HG03354 (cell line): ENCODE measurements around the gene AIF1.
A peak's percentile ranks its signal among the peaks of the same experiment; 100 is the strongest.

Experiments
- ATAC-seq: cut with Tn5 transposase; IDR thresholded peaks from one replicate; pipeline ENCODE4 v1.9.1; 2021; ENCODE audit warnings: mild to moderate bottlenecking; ENCODE audit not compliant: unreplicated experiment, poor library complexity, severe bottlenecking

AIF1 gene

GRCh38 chr6:31661262-31662123 lies 46.5 kb downstream of the AIF1 start:
- ATAC-seq = no peak

- no peak for ATAC-seq
Measured at GRCh38 chr6:31662124-31662723, 47.2 kb downstream of the AIF1 start.

GRCh38 chr6:31663126-31663960 lies 48.3 kb downstream of the AIF1 start:
- ATAC-seq = no peak

- no peak for ATAC-seq
Measured at GRCh38 chr6:31663961-31664789, 49.1 kb downstream of the AIF1 start.

- ATAC-seq = no peak
Measured at GRCh38 chr6:31664790-31665500, 49.9 kb downstream of the AIF1 start, which contains the start of gene GPANK1. GPANK1 (minus strand) TSS chr6:31664997; CDS start chr6:31664478, 519 bp downstream.

- peak; percentile 82 for ATAC-seq
Measured at GRCh38 chr6:31665501-31666336, 50.7 kb downstream of the AIF1 start, which contains the start of gene CSNK2B. CSNK2B (plus strand) TSS chr6:31666080; CDS start chr6:31666832, 752 bp downstream.

- no peak for ATAC-seq
Measured at GRCh38 chr6:31666337-31666965, 51.4 kb downstream of the AIF1 start.
